ENCODE measurements around the gene NTF4.
"Not testable (repeated sequence)": the region's sequence is repeated elsewhere in the genome, so short reads cannot be mapped to it uniquely, and the experiment has no call there.

The NTF4 gene

DNA sequence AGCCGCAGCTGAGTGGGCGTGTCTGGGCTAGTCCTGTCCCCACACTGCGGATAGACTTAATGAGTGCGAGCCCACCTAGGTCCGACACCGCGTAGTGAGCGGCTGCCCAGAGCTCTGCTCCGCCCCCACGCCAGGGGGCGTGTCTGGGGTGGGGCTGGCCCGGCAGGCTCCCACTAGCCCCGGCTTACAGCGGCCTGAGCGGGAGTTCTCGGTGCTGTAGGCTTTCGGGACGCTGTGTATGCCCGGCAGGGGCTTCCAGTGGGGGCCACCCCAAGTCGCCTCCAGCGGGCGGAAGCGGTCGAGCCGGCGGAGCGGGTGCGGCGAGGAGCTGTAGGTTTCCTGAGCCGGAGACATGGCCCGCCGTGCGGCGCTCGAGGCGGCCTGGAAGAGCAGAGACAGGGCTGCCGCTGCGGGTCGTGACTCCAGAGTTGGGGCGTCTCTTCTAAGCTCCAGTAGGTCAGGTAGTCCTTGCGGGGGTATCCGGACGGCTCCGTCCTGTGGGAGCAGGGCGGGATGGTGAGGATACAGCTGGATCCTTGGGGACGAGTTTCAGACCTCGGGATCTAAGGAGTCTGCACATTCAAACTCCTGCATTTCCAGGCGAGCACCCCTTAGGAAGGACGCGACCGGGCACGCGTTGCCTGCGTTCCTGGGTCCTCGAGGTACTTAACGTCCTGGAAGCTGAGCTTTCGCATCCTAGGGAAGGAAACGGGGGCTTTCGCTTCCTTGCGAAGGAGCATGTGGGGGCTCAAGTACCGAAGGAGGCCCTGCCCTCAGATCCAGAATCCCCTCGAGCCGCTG is 8.3 kb downstream of the NTF4 start:
- DNase-seq: peak; percentile 38 to 50

DNA sequence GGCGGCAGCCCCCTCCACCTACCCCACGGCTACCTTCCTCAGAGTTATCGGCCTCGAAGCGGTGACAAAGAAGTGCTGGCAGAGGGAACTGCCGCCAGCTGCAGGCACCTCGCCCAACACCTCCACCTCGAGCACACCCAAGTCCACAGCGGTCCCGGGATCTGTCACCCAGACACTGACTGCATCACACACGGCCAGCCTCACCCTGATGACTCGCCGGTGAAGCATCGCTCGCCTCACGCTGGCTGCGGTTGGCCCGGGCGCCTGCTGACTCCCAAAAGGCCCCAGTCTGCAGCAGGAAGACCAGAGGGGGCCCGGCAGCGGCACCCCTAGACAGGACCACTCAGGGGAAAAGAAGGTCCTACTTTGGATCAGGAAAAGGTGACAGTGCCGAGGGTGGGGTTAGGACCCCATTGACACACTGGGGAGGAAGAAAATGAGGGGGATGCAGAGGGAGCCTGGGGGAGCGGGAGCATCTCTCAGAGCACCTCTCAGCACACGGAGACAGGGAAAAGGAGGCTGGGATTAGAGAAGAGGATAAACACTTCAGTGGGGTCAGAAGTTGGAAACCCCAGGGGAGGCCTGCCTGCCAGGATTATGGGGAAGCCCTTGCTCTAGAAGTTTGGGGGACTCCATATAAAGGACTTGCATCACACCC is 14.1 kb downstream of the NTF4 start:
- DNase-seq: not testable (repeated sequence)

DNA sequence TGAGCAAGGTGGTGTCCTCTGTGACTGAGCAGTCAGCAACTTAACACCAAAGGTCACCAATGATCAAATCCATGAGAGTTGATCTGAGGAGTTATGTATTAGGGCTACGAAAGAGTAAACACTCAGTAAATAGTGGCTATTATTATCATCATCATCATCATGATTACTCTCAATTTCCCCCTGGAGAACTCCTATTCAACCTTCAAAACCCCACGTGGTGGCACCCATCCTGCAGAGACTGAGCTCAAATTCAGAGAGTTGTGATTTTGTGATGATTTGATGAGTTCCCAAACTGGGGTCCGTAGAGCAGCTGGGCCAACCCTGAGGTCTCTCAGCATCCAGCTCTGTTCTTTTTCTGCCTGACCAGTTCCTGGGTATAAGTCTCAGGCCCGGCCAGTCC is 14.8 kb downstream of the NTF4 start:
- DNase-seq: not testable (repeated sequence)

DNA sequence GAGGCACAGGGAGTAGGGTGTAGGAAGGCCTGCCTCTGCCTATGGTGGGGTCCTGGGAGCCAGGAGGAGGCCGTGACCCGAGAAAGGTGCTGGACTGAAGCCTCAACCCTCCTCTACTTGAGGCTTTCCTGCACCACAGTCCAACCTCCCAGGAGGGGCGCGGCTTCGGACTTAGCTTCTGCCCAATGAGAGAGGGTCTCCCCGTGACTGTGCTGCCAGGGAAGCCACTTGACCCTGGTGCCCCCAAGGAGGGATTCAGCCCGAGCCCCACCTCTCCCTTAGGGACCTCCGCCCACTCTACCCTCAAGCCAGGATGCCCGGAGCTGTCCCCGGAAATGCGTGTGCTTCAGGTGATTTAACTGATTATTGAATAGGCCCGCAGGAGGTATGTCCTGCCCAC is 15.6 kb downstream of the NTF4 start, which contains the start of gene CGB8:
Gene CGB8, minus strand, starts transcription at position 101 of the 400 bp plus-strand sequence. CDS start 372 bp downstream, outside the sequence.
- DNase-seq: not testable (repeated sequence)

DNA sequence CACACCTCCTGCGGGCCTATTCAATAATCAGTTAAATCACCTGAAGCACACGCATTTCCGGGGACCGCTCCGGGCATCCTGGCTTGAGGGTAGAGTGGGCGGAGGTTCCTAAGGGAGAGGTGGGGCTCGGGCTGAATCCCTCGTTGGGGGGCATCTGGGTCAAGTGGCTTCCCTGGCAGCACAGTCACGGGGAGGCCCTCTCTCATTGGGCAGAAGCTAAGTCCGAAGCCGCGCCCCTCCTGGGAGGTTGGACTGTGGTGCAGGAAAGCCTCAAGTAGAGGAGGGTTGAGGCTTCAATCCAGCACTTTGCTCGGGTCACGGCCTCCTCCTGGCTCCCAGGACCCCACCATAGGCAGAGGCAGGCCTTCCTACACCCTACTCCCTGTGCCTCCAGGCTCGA is 21.1 kb downstream of the NTF4 start, which contains the start of gene CGB5:
Gene CGB5, plus strand, starts transcription at position 301 of the 400 bp plus-strand sequence. CDS start 362 bp downstream, outside the sequence.
- not testable (repeated sequence) for DNase-seq

DNA sequence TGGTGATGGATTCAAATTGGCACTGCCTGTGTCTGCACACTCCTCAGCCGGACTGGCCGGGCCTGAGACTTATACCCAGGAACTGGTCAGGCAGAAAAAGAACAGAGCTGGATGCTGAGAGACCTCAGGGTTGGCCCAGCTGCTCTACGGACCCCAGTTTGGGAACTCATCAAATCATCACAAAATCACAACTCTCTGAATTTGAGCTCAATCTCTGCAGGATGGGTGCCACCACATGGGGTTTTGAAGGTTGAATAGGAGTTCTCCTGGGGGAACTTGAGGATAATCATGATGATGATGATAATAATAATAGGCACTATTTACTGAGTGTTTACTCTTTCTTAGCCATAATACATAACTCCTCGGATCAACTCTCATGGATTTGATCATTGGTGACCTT is 22.0 kb downstream of the NTF4 start:
- not testable (repeated sequence) for DNase-seq

DNA sequence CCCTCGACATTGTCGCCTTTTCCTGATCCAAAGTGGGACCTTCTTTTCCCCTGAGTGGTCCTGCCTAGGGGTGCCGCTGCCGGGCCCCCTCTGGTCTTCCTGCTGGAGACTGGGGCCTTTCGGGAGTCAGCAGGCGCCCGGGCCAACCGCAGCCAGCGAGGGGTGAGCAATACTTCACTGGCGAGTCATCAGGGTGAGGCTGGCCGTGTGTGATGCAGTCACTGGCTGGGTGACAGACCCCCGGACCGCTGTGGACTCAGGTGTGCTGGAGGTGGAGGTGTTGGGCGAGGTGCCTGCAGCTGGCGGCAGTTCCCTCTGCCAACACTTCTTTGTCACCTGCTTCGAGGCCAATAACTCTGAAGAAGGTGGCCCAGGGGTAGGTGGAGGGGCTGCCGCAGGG is 22.4 kb downstream of the NTF4 start:
- no peak for DNase-seq

DNA sequence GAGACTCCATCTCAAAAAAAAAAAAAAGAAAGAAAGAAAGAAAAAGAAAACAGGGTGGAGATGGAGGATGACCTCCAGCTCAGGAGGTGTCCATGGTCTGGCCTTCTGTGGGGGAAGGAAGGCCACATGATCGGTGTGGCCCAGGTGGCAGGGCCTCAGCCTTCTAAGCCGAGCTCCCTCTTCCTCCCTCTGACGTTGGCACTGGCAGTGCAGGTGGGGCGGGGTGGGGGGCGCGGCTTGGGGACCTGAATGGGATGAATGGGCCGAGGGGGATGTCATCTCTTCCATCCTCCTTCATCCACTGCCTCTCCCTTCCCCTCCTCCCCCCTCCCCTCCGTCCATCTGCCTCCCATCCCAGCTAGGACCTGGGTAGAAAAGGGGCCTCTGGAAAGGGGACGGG is 24.9 kb downstream of the NTF4 start:
- not testable (repeated sequence) for DNase-seq

DNA sequence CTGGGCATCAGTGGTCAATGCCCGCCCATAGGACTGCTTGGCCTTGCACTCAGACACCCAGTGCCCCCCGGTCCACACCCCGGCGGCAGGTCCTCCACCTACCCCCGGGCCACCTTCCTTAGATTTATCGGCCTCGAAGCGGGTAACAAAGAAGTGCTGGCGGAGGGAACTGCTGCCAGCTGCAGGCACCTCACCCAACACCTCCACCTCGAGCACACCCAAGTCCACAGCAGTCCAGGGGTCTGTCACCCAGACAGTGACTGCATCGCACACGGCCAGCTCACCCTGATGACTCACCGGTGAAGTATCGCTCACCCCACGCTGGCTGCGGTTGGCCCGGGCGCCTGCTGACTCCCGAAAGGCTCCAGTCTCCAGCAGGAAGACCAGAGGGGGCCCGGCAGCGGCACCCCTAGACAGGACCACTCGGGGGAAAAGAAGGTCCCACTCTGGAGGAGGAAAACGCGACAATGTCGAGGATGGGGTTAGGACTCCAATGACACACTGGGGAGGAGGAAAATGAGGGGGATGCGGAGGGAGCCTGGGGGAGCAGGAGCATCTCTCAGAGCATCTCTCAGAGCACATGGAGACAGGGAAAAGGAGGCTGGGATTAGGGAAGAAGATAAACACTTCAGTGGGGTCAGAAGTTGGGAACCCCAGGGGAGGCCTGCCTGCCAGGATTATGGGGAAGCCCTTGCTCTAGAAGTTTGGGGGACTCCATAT is 25.9 kb downstream of the NTF4 start:
- DNase-seq: not testable (repeated sequence)

DNA sequence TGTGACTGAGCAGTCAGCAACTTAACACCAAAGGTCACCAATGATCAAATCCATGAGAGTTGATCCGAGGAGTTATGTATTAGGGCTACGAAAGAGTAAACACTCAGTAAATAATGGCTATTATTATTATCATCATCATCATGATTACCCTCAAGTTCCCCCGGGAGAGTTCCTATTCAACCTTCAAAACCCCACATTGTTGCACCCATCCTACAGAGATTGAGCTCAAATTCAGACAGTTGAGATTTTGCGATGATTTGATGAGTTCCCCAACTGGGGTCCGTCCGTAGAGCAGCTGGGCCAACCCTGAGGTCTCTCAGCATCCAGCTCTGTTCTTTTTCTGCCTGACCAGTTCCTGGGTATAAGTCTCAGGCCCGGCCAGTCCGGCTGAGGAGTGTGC is 26.5 kb downstream of the NTF4 start:
- DNase-seq: not testable (repeated sequence)

DNA sequence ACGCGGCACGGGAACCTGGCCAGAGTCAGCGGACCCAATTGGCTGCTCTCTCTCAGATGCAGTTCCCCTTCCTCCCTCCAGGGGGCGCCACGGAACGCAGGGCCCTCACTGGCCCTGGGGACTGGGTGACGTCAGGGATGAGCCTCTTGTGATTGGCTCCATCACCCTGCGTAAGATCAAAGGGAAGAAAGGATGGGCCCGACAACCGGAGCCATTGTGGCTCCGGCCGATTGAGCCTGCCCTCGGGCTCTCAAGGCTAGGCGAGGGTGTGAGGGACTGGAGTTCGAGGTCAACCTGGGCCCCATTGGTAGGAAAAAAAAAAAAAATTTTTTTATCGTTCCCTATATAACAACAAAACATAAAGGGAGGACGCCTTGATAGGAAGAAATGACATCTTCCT is 27.8 kb downstream of the NTF4 start, which contains the start of gene CGB1:
Gene CGB1, minus strand, starts transcription at position 81 of the 400 bp plus-strand sequence. CDS start 184 bp downstream, outside the sequence.
- peak; percentile 22 to 32 for DNase-seq

DNA sequence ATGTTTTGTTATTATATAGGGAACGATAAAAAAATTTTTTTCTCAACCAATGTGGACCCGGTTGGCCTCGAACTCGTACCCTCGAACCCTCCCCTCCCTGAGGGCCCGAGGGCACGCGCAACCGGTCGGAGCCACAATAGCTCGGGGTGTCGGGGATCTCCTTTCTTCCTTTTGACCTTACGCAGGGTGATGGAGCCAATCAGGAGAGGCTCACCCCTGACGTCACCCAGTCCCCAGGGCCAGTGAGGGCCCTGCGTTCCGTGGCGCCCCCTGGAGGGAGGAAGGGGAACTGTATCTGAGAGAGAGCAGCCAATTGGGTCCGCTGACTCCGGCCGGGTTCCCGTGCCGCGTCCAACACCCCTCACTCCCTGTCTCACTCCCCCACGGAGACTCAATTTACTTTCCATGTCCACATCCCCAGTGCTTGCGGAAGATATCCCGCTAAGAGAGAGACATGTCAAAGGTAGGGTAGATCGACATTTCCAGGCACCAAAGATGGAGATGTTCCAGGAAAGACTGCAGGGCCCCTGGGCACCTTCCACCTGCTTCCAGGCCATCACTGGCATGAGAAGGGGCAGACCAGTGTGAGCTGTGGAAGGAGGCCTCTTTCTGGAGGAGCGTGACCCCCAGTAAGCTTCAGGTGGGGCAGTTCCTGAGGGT is 32.8 kb downstream of the NTF4 start, which contains the start of gene CGB2:
Gene CGB2, plus strand, starts transcription at position 249 of the 660 bp plus-strand sequence. Its CDS starts 206 bp downstream, at position 455.
- peak; percentile 53 to 64 for DNase-seq

DNA sequence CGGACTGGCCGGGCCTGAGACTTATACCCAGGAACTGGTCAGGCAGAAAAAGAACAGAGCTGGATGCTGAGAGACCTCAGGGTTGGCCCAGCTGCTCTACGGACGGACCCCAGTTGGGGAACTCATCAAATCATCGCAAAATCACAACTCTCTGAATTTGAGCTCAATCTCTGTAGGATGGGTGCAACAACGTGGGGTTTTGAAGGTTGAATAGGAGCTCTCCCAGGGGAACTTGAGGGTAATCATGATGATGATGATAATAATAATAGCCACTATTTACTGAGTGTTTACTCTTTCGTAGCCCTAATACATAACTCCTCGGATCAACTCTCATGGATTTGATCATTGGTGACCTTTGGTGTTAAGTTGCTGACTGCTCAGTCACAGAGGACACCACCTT is 34.3 kb downstream of the NTF4 start:
- DNase-seq: not testable (repeated sequence)

DNA sequence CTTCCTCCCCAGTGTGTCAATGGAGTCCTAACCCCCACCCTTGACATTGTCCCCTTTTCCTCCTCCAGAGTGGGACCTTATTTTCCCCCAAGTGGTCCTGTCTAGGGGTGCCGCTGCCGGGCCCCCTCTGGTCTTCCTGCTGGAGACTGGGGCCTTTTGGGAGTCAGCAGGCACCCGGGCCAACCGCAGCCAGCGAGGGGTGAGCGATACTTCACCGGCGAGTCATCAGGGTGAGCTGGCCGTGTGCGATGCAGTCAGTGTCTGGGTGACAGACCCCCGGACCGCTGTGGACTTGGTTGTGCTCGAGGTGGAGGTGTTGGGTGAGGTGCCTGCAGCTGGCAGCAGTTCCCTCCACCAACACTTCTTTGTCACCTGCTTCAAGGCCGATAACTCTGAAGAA is 34.9 kb downstream of the NTF4 start:
- DNase-seq: not testable (repeated sequence)

DNA sequence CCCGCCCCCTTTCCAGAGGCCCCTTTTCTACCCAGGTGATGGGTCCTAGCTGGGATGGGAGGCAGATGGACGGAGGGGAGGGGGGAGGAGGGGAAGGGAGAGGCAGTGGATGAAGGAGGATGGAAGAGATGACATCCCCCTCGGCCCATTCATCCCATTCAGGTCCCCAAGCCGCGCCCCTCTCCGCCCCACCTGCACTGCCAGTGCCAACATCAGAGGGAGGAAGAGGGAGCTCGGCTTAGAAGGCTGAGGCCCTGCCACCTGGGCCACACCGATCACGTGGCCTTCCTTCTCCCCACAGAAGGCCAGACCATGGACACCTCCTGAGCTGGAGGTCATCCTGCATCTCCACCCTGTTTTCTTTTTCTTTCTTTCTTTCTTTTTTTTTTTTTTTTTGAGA is 35.9 kb downstream of the NTF4 start:
- DNase-seq: not testable (repeated sequence)

DNA sequence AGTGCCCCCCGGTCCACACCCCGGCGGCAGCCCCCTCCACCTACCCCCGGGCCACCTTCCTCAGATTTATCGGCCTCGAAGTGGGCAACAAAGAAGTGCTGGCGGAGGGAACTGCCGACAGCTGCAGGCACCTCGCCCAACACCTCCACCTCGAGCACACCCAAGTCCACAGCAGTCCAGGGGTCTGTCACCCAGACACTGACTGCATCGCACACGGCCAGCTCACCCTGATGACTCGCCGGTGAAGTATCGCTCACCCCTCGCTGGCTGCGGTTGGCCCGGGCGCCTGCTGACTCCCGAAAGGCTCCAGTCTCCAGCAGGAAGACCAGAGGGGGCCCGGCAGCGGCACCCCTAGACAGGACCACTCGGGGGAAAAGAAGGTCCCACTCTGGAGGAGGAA is 39.0 kb downstream of the NTF4 start:
- not testable (repeated sequence) for DNase-seq

DNA sequence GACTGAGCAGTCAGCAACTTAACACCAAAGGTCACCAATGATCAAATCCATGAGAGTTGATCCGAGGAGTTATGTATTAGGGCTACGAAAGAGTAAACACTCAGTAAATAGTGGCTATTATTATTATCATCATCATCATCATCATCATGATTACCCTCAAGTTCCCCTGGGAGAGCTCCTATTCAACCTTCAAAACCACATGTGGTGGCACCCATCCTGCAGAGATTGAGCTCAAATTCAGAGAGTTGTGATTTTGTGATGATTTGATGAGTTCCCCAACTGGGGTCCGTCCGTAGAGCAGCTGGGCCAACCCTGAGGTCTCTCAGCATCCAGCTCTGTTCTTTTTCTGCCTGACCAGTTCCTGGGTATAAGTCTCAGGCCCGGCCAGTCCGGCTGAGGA is 39.5 kb downstream of the NTF4 start:
- DNase-seq: not testable (repeated sequence)

DNA sequence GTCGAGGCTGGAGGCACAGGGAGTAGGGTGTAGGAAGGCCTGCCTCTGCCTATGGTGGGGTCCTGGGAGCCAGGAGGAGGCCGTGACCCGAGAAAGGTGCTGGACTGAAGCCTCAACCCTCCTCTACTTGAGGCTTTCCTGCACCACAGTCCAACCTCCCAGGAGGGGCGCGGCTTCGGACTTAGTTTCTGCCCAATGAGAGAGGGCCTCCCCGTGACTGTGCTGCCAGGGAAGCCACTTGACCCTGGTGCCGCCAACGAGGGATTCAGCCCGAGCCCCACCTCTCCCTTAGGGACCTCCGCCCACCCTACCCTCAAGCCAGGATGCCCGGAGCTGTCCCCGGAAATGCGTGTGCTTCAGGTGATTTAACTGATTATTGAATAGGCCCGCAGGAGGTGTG is 40.4 kb downstream of the NTF4 start, which contains the start of gene CGB3:
Gene CGB3, minus strand, starts transcription at position 101 of the 400 bp plus-strand sequence. CDS start 362 bp downstream, outside the sequence.
- not testable (repeated sequence) for DNase-seq

DNA sequence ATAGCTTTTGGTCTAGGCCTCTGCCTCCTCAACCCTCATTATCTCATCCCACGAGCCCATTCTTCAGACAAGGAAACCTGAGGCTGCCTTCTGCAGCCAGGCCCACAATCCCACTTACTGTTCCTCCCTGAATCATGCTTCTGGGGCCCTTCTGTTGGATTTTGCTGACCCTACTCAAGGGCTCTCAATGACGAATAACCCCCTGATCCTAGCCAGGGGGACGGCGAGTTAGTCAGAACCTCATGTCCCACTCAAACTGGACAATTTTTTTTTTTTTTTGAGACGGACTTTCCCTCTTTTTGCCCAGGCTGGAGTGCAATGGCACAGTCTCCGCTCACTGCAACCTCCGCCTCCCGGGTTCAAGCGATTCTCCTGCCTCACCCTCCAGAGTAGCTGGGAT is 42.5 kb downstream of the NTF4 start:
- no peak for DNase-seq

DNA sequence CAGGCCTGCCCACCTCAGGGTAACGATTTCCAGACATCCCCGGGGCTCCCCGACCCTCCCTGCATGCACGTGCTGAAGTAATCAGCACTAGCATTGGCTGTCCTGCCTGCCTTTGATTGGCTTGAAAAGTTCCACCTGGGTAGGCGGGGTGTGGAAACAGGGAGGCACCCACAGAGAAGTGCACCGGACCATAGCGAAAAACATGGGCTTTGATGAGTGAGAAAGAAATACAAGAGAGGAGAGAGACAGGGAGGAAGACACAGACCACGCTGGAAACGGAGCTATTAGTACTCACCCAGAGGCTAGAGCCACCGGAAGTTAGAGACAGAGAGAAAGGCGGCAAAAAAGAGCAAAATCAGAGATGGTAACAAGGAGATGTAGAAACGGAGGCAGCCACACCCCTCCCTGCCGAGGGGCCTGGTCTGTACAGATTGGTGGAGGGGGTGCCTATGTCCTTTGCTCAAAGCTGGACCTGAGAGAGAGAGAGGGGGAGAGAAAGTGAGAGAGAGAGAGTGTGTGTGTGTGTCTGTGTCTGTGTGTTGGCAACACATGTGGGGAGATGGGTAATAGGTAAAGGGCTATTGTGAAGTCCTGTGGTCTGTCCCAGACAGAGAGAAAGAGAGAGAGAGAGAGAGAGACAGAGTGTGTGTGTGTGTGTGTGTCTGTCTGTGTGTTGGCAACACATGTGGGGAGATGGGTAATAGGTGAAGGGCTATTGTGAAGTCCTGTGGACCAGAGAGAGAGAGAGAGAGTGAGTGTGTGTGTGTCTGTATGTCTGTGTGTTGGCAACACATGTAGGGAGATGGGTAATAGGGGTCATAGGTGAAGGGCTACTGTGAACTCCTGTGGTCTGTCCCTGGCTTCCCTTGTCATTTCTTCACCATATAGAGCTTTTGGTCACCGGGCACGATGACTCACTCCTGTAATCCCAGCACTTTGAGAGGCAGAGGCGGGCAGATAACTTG is 43.4 kb downstream of the NTF4 start:
- no peak for DNase-seq

DNA sequence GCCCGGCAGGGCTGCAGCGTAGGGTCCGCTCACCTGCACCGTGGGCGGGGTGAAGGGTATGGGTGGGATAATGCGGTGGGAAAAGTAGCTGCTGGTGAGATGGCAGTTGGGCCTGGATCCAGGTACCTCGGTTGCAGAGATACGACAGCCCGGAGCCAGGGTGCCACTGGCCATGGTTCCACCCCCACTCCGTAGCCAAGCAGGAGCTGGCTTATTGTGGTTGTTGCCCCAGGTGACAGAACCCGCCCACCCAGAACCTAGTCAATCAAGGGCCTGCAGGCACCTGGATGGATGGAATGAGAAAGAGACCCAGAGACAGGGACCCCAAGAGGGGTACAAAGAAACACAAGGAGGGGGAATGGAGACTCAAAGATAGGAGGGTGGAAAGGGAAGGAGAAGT is 44.3 kb downstream of the NTF4 start:
- no peak for DNase-seq
